ENCODE results near the gene PLP1.

Gene PLP1

DNA sequence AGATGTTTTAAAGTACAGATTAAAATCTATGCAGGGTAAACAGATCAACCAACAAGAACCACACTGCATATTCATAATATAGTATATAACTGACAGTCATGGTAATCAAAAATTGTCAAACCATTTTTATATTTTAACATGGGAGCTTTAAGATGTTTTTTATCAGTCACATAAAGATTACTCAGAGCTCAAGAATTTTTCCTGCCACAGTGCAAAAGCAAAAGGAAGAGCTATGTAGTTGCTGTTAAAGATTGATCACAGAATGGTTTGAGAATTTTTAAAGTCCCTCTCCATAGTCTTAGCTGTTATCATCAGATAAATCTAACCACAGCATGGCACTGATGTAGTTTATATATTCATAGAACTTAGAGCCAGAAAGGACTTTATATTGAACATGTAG is 47.0 kb downstream of the PLP1 start:
- DNase-seq (ENCODE audit: low spot score) (no peak), FAIRE-seq (no peak)

DNA sequence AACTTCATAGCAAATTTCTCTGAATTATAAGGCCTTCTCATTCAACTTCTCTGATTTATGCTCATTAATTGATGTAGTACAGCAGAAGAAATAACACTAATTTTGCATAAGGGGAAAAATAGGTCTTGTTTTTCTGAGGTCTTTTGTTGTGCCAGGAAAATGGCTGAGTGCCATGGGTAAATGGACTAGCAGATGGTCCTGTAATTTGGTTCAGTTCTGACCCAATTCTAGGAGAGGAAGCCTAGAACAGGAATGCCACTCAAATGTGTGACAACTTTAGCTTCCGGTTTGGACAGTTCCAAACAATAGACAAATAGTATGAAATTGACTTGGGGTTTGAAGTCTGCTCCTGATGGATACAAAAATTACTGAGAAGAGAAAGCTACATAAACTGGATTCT is 49.2 kb downstream of the PLP1 start:
- DNase-seq (ENCODE audit: low spot score) (no peak), FAIRE-seq (no peak)

DNA sequence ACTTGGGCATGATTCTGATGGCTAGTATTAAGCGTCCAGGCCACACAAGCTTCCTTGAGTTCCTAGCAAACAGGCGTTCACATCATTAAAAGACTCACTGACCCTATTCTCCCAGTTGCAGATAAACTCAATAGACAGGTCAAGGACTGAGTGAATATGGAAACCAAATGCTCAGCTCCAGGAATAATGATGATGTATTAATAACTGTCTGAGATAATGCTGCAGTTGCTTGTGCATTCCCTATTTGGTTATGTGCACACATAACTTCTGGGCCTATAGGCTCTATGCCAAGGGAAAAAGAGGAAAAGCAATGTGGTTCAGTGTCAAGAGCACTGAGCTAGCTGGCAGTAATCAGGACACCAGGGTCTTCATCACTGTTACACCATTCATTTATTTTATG is 51.9 kb downstream of the PLP1 start:
- DNase-seq (ENCODE audit: low spot score) = no peak
- no peak for FAIRE-seq

DNA sequence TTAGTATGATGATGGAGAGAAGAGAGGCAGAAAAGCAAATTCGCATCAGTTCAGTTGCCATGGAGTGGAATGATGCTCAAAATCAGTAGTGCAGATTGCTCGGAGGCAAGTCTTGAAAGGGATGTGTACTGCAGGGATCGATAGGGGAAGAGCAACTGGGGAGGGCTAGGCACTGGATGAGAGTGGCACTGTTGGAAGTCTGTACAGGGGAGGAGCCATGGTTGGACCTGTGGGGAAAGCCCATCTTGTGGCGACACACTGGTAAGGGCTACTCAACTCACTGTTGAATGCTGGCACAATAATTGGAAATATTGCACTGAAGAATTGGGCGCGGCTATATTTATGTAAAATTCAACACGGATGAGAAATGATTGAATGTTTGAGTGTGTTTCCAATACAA is 54.2 kb downstream of the PLP1 start:
- FAIRE-seq = no peak
- DNase-seq (ENCODE audit: low spot score) = no peak

DNA sequence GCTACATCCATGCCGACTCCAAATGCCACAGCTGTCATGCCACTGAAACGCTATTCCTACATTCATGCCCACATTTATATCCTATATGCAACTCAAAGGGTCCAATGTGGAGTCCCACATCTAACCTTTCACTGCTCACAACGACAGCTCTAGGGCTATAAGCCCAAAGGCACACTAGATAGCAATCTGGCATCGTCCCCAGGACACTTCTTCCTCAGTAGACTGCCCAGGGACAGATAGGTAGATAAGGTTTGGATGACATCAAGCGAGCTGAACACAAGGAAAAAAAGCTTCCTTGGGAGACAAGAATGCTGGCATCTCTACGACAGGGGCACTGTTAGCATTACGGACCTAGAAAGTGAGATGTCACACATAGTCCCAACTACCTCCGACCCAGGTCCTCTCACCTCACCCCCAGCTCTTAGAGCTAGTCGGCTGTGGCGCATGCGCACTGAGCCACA is 54.7 kb downstream of the PLP1 start:
- FAIRE-seq (no peak), DNase-seq (ENCODE audit: low spot score) (no peak)

DNA sequence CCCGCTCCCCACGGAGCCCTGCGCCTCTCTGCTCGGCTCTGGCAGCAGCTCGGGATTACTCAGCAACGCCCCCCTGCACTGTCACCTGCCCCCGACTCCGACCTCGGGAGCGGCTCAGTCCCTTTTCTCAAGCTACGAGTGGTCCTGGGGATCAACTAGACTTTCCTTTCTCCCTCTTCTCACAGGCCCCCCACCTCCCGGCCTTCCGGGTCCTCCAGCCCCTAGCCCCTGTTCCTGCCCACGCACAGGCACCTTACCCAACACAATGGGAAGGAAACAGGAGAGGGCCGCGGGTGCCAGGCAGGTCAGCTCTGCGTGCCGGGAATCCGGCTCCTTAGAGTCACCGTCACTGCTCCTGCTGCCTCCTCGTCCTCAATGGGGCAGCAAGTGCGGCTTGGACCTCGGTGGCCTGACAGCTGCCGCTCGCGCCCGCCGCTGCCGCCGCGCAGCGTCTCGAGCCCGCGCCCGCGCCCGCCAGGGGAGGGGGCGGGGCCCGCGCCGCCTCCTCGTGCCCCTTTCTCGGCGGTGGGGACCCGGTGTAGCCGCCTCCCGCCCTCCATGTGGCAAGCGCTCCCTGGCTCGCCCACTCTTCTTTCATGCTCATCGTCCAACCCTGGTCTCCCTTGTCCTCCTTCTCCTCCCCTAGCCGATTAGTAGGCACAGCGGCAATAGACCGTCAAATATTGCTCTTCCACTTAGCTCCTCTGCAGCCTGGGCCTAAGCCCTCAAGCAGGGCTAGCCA is 55.3 kb downstream of the PLP1 start, which contains the start of gene RAB9B:
TSS of gene RAB9B (minus strand) at position 455 of the 742 bp plus-strand sequence. CDS start 6,473 bp downstream, outside the sequence.
- no peak for FAIRE-seq
- peak; percentile 64 for DNase-seq (ENCODE audit: low spot score)

DNA sequence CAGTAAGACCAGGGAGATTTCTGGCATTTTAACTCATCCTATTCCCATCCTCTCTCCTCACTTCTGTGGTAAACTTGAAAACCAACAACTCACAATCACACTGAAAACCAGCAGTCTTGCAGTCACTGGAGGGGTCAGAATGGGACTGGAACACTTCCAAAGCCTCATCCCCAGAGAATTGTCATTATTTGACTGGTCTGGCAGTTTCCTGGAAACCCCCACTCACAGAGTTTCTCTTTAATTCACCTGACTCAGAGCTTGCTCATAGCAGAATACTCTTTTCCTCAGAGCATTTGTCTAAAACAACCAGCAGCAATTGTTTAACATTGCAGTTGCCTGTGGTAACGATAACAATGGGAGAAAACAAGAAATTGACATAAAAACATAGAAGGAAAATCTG is 62.8 kb downstream of the PLP1 start:
- FAIRE-seq (no peak), DNase-seq (ENCODE audit: low spot score) (no peak)
